Endothelial cell of umbilical vein (primary cell): ENCODE data around the gene TRAP1.

Experiments
- CTCF ChIP-seq, 2 donors: IDR thresholded peaks; 1 replicate in 1 of 2; 2 replicates in 1 of 2; pipeline ENCODE4 v1.5.1; 2011; ENCODE audit warnings: low read length in 2 of 2, mild to moderate bottlenecking in 2 of 2, moderate library complexity in 2 of 2, control low read depth in 1 of 2, inconsistent platforms in 1 of 2, low read depth in 1 of 2; ENCODE audit not compliant: insufficient read depth in 1 of 2; ENCODE audit errors: extremely low read depth in 1 of 2
- GATA2 ChIP-seq: IDR thresholded peaks from 2 replicates; pipeline ENCODE4 v1.7.0; 2011; ENCODE audit warnings: low read depth, mild to moderate bottlenecking, moderate library complexity, mixed read lengths, low read length; ENCODE audit not compliant: insufficient read length, insufficient read depth
- JUN ChIP-seq: IDR thresholded peaks from 2 replicates; pipeline ENCODE4 v1.6.1; 2011; ENCODE audit warnings: borderline replicate concordance, low read depth; ENCODE audit not compliant: insufficient read length, insufficient read depth

GRCh38 chr16:3691761-3692160 is 25.6 kb downstream of the TRAP1 start:
- TF ChIP-seq CTCF (IDR thresholded peaks at IDR 0.05; ENCODE audit: extremely low read depth in 1 of 2, insufficient read depth in 1 of 2, low read depth in 1 of 2, low read length in 2 of 2) (no peak), GATA2 (no peak), JUN (no peak)
